HepG2 (cell line): ENCODE results near the gene MAST1. TPM values are rescaled to one million over a fixed set of nuclear protein-coding genes. Genes with fewer than 3 reads are reported as not detected.

Source experiments
- DMAP1 ChIP-seq: IDR thresholded peaks from 2 replicates; pipeline ENCODE4 v1.6.1; 2016
- FOXO1 ChIP-seq: sonication (generic); formaldehyde crosslinking; IDR thresholded peaks from 2 replicates; pipeline ENCODE4 v1.4.0; 2020; ENCODE audit warnings: missing genetic modification reagents
- FOXP1 ChIP-seq, 2 experiments: fragments of 450-650 bp in 1 of 2; IDR thresholded peaks; 2 replicates each; pipeline ENCODE4 v1.6.1; 2017 to 2018; ENCODE audit warnings: antibody characterized with exemption in 1 of 2
- HNRNPH1 ChIP-seq: fragments of 200-400 bp; formaldehyde crosslinking; optimal IDR thresholded peaks from 2 replicates; pipeline ENCODE3; 2017; ENCODE audit warnings: mild to moderate bottlenecking, low read depth, low read length
- NCOA5 ChIP-seq: sonication (generic); formaldehyde crosslinking; IDR thresholded peaks from 2 replicates; pipeline ENCODE4 v1.4.0; 2020; ENCODE audit warnings: missing genetic modification reagents
- NFAT5 ChIP-seq: sonication (generic); formaldehyde crosslinking; IDR thresholded peaks from 2 replicates; pipeline ENCODE4 v1.4.0; 2020; ENCODE audit warnings: missing genetic modification reagents
- NFYB ChIP-seq: sonication (generic); formaldehyde crosslinking; IDR thresholded peaks from 2 replicates; pipeline ENCODE4 v1.4.0; 2020; ENCODE audit warnings: missing genetic modification reagents
- REL ChIP-seq: sonication (generic); formaldehyde crosslinking; conservative IDR thresholded peaks from 2 replicates; pipeline ENCODE4 v1.8.0; 2022; ENCODE audit warnings: mild to moderate bottlenecking, missing genetic modification reagents, moderate library complexity
- SOX6 ChIP-seq, 2 experiments: fragments of 450-650 bp in 1 of 2; sonication (generic) in 1 of 2; formaldehyde crosslinking in 1 of 2; IDR thresholded peaks; 2 replicates each; pipeline versions ENCODE4 v1.4.0 to v1.6.1; 2017 to 2020; ENCODE audit warnings: antibody characterized with exemption in 1 of 2, mild to moderate bottlenecking in 1 of 2, missing genetic modification reagents in 1 of 2
- TGIF2 ChIP-seq: IDR thresholded peaks from 2 replicates; pipeline ENCODE4 v1.6.1; 2016; ENCODE audit warnings: control low read depth, missing compliant biosample characterization
- ZBTB4 ChIP-seq: sonication (generic); formaldehyde crosslinking; IDR thresholded peaks from 2 replicates; pipeline ENCODE4 v1.4.0; 2020; ENCODE audit warnings: missing genetic modification reagents, mild to moderate bottlenecking, borderline replicate concordance
- ZFP91 ChIP-seq: sonication (generic); formaldehyde crosslinking; IDR thresholded peaks from 2 replicates; pipeline ENCODE4 v1.9.0; 2022; ENCODE audit warnings: missing genetic modification reagents, mild to moderate bottlenecking, borderline replicate concordance
- ZNF329 ChIP-seq: sonication (generic); formaldehyde crosslinking; IDR thresholded peaks from 2 replicates; pipeline ENCODE4 v1.9.0; 2021; ENCODE audit warnings: low read depth, mild to moderate bottlenecking, missing genetic modification reagents
- ZNF484 ChIP-seq: sonication (generic); formaldehyde crosslinking; IDR thresholded peaks from 2 replicates; pipeline ENCODE4 v1.5.1; 2020; ENCODE audit warnings: mild to moderate bottlenecking, low read depth, missing genetic modification reagents, borderline replicate concordance
- ZNF512 ChIP-seq: sonication (generic); formaldehyde crosslinking; IDR thresholded peaks from 2 replicates; pipeline ENCODE4 v1.4.0; 2020; ENCODE audit warnings: mild to moderate bottlenecking, missing genetic modification reagents
- ZSCAN29 ChIP-seq: sonication (generic); formaldehyde crosslinking; conservative IDR thresholded peaks from 2 replicates; pipeline ENCODE4 v1.4.0; 2020; ENCODE audit warnings: mild to moderate bottlenecking, missing genetic modification reagents
- polyA plus RNA-seq, 8 experiments: library from polyadenylated mRNA; depleted of rRNA in 3 of 8; stranded (reverse) in 7 of 8; unstranded in 1 of 8; fragments of >200 nt; fragmentation: Illumina TruSeq in 4 of 8; extraction: Trizol in 4 of 8; gene quantifications; 2 replicates each; pipeline versions ENCODE4 v1.2.1 to v1.2.3, GENCODE V29; 2011 to 2016; ENCODE audit warnings: low read depth in 4 of 8, missing spikeins in 1 of 8, mixed read lengths in 1 of 8; ENCODE audit not compliant: insufficient read depth in 1 of 8
- total RNA-seq, 5 experiments: library from RNA; depleted of rRNA; stranded (reverse); fragments of >200 nt; fragmentation: Illumina TruSeq; extraction: Trizol; gene quantifications; 2 replicates each; pipeline ENCODE4 v1.2.3, GENCODE V29; 2016; ENCODE audit warnings: low read depth in 1 of 5

The MAST1 gene
- total and polyA plus RNA-seq, 2 of the 13 experiments (the other 11 are each of a cell fraction or from before 2014, with no cell fraction given): 0.73 to 4.7 TPM

- TF ChIP-seq NFAT5 (CRISPR knock-in tag) (peak; percentile 33; the same call in 1 of the 2 replicates), ZFP91 (peak; percentile 92), ZBTB4 (CRISPR knock-in tag) (no peak), ZNF329 (CRISPR knock-in tag) (peak; percentile 53; the same call in 1 of the 2 replicates), ZNF512 (CRISPR knock-in tag) (no peak), SOX6 (IDR thresholded peaks at IDR 0.05) (no peak), SOX6 (CRISPR knock-in tag; IDR thresholded peaks at IDR 0.05) (peak; percentile 60), DMAP1 (CRISPR knock-in tag) (peak; percentile 74), ZSCAN29 (0 out of 2 replicates have a peak, but pooled peaks have one; percentile 65), NFYB (CRISPR knock-in tag) (peak; percentile 82), TGIF2 (CRISPR knock-in tag) (peak; percentile 89; the same call in 1 of the 2 replicates), FOXO1 (CRISPR knock-in tag) (peak; percentile 24; the same call in 1 of the 2 replicates), REL (CRISPR knock-in tag) (0 out of 2 replicates have a peak, but pooled peaks have one; percentile 77), ZNF484 (0 out of 2 replicates have a peak, but pooled peaks have one; percentile 19), FOXP1 (IDR thresholded peaks at IDR 0.05) (no peak), FOXP1 (CRISPR knock-in tag; IDR thresholded peaks at IDR 0.05) (no peak), HNRNPH1 (no peak), NCOA5 (CRISPR knock-in tag) (no peak)
Measured at GRCh38 chr19:12806242-12807081, 31.9 kb upstream of the MAST1 start, which contains the start of gene RNASEH2A (continued).
